HG02970 (cell line): ENCODE results near the gene CEP20.

Experiments
- ATAC-seq: cut with Tn5 transposase; IDR thresholded peaks from one replicate; pipeline ENCODE4 v1.9.1; 2021; ENCODE audit warnings: mild to moderate bottlenecking, moderate library complexity, moderate number of reproducible peaks; ENCODE audit not compliant: unreplicated experiment, low FRiP score

CEP20 gene

DNA sequence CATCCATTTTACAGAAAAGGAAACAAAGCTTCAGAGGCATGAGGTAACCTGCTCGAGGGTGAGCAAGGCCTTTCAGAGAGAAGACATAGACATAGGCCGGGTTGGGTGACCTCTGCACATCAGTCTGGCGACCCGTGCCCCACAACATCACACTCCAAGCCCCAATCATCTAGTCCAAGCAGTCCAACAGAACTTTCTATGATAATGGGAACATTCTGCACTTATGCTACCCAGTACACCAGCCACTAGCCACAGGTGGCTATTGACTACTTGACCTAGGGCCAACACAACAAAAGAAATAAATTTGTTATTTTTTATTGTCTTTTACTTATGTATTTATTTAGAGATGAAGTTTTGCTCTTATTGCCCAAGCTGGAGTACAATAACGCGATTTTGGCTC, 52.3 kb downstream of the CEP20 start:
- ATAC-seq, result no peak

DNA sequence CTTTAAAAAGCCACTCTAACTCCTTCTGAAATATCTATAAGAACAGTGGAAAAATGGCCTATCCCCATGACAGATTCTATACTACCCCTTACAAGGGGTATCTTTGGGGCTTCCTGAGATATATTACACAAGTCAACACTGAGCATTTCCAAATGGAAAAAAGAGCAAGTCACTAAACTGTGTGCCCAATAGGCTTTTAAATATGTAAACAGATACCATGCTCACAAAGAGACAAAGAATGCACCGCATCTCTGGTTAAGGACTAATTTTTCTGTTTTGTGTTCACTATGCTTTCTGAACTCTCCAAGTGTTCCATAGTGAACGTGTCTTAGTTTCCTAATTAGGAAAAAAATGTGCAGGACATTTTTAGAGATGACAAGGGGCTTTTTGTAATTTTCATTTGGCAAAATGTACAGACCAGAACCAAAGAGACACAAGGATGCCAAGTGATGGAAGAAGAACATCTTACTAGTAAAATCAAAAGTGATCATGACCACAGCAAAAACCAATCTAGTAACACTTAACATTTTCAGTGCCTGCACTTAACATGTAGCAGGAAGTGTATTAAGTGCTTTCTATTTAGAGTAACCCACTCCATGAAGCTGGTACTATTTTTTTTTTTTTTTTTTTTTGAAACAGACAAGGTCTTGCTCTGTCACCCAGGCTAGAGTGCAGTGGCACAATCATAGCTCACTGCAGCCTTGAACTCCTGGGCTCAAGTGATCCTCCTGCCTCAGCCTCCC, 53.1 kb downstream of the CEP20 start:
- no peak for ATAC-seq

DNA sequence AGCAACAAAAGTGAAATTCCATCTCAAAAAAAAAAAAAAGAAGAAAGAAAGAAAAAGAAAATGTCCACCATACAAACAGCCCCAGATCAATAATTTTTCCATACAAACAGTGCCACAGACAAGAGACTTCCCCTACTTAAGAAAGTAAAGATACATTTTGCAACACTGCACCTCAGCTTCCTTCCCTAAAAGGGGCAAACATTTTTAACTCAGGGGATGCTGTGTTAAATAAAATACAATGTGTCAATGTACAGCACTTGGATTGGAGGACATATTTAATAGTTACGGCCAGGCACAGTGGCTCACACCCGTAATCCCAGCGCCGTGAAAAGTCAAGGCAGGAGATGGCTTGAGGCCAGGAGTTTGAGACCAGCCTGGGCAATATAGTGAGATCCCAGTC, 53.9 kb downstream of the CEP20 start:
- no peak for ATAC-seq

DNA sequence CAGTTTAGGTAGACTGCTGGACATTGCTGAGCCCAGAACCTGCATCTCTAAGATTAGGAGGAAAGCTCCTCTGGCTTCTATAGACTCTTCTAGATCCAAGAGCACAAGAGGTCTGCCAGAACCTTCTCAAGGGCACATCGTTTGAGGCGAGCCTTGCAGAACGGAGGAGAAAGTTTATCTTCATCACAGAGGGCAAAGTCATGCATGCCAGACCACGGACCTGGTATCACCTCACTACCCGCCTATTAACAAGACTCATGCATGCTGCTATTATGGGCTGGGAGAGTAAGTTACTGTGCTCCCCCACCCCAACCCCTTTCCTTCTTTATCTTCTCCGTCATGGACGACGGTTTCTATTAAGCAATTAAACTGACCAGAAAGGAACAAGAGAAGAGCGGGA, 54.9 kb downstream of the CEP20 start:
- no peak for ATAC-seq

DNA sequence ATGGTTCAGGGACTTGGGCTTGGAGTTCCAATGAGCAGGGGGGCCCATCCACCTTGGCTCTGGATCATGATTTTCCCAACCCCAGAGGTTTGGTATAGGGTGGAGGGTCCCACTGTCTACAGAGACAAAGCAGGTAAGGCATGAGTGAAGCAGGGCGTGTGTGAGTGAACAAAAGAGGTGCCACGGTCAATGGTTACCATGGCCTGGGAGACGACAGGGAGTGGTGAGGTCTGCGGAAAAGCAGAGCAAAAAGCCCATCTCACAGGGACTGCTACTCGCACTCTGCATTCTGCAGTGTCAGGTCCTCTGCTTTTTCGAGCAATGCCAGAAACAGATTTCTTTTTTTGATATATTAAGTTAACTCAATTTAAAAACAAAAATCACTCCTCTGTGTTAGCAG, 56.2 kb downstream of the CEP20 start:
- no peak for ATAC-seq

DNA sequence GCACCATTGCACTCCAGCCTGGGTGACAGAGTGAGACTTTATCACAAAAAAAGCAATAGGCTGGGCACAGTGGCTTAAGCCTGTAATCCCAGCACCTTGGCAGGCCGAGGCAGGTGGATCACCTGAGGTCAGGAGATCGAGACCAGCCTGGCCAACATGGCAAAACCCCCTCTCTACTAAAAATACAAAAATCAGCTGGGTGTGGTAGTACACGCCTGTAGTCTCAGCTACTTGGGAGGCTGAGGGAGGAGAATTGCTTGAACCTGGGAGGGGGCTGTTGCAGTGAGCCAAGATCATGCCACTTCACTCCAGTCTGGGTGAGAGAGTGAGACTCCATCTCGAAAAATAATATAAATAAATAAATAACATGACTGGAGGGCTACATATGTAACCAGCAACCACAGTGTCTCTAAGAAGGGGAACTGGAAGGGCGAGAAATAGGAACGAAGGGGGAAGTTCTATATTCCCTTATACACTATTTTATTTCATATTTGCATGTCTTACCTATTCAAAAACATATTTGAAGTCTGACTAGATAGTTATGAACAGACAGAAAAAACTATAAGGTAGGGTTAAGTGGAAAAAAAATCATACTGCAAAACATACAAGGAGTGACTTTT, 57.5 kb downstream of the CEP20 start:
- no peak for ATAC-seq

DNA sequence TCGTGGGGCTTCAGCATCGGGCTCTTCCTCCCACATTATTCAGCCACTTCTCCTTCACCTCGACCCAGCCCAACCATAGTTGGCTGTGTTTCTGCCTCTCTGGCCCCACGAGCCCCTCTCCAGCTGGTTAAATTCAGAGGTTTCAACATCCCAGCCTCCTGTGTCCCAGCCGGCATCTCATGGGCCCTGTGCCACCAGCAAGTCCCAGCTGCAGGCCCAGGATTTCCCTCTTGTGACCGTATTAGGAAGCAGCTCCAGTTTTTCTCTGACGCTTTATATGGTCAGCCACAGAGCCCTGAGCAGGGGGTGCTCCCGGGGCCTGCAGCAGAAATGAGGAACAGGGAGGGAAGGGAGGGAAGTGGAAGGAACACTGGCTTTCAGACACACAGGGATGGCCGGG, 58.9 kb downstream of the CEP20 start:
- ATAC-seq, result no peak

DNA sequence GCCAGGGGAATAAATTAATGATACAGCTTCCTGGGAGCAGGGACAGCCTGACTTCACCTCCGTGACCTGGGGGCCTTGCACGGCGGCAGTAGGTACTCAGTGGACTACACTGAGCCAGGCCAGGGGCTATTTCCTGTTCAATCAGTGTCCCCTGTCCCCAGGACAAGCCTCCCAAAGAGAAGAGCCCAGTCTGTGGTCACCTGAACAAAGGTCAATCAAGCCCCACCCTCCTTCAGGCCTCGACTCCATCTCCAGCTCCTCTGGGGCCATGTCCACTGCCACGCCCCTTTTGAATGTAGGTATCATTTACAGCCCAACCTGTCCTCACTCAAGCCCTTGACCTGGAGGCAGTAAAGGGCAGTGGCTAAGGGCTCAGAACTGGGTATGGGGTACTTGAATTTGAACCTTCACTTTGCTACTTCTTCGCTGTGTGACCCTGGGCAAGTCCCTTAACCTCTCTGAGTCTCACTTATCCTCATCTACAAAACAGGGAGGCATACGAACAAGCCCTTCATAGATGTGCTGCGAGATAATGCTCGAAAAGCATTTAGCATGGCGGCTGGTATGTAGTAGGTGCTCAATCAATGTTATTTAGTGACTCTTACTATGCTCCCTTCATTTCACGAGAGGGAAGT, 60.6 kb downstream of the CEP20 start:
- no peak for ATAC-seq

DNA sequence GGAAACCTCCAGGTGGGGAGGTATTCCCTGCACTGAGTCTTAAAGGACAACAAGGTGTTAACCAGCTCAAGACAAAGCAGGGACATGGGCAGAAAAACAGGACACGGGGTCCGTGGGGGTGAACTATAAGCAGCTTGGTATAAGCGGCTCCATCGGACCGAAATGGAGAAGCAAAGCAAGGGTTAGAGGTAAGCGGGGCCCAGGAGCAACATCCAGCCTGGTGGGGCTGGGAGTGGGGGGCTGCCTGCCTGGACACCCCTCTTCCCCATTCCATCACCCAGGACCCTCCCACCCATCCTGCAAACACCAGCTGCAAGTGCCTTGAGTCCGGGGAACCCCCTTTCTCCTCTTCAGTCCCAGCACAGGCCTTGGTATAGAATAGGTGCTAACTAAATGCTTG, 61.1 kb downstream of the CEP20 start:
- no peak for ATAC-seq

DNA sequence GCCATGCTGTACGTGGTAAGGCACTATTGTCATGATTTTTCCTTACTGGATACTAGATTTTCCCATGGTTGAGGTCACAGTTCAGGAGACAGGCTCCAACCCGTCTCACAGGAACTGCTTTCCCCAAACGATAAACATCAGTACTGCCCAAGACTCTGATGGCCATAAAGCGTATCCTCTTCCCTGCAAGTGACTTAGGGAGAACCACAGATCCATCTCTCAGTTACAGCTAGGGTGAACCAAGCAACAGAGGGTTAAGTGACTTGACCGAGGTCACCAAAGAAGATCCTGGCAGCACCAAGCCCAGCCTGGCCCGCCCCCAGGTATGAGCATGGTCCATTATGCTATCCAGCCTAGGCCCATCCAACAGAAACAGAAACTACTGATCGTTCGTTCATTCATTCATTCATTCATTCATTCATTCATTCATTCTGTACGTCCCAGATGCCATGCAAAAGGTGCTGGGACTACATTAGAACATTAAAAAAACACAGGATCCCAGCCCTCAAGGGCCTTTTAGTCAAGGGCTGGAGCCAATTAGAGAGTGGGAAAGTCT, 62.6 kb downstream of the CEP20 start:
- ATAC-seq, result no peak

DNA sequence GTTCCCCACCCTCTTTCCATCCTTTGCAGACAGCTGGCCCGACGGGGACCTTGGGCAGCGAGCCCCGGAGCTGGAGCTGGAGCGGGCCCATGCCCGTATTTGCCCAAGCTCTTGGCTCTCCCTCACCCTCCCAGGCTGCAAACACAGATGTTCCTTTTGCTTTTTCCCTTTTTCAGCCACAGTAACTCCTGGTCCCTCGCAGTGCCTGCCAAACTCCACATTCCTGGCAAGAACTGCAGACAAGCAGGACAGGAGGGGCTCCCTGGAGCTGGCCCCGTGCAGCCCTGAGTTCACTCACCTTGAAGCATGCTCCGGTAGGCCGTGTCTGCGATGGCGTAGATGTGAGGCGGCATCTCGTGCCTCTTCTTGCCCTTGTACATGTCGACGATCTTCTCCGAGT, 65.4 kb downstream of the CEP20 start:
- ATAC-seq, result no peak

DNA sequence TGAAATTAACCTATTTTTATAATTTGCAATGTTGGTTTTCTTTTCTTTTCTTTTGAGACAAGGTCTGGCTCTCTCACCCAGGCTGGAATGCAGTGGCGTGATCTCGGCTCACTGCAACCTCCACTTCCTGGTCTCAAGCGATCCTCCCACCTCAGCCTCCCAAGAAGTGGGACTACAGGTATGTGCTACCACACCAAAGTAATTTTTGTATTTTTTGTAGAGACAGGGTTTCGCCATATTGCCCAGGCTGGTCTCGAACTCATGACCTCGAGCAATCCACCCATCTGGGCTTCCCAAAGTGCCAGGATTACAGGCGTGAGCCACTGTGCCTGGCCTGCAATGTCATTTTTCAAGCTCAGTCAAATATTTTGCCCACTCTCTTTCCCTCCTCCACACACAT, 67.6 kb downstream of the CEP20 start:
- ATAC-seq, result no peak

DNA sequence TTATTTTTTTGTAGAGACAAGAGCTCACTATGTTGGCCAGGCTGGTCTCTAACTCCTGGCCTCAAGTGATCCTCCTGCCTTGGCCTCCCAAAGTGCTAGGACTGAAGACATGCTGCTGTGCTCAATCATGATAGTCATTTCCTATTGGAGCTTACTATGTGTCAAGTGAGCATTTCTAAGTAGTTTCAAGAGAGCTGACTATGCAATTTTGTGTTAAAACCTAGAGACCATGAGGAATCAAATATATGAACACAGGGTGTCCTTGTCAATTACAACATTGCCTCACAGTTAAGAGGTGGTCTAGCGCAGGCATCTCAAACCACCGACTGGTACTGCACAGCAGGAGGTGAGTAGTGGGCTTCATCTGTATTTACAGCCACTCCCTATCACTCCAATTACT, 69.4 kb downstream of the CEP20 start:
- ATAC-seq, result no peak

DNA sequence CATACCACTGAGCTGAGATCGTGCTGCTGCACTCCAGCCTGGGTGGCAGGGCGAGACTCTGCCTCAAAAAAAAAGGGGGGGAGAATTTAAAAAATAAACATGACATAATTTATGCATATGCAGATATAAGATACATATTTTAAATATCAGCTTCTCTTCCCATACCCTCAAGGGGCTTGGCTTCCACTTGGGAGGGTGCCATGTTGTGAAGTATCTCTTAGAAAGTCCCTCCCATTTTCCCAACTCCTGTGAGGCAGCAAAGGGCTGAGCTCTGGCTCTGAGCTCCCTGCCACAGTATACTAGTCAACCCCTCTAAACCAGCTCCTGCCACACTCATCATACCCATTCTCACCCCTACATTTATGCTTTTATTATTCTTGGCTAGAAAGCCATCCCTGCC, 71.0 kb downstream of the CEP20 start:
- ATAC-seq, result no peak

DNA sequence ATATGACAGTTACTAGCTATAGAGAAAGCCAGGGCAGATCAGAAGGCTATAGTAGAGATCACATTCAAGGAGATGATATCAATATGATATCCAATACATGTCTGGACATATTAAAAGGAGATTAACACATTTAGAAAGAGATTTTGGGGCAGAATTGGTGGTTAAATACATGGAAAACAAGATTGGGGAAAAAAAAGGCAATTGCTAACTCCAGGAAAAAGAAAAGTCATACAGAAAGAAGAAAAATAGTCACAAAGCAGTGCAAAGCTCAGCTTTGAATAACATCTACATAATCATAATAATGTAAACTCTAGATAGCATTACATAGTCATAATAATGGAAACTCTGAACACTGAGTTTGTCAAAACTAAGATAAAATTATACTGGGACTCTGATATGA, 72.2 kb downstream of the CEP20 start:
- no peak for ATAC-seq
